MCF 10A (cell line): ENCODE data around the gene MCL1. TPM values are rescaled to one million over a fixed set of nuclear protein-coding genes. Genes with fewer than 3 reads are reported as not detected.
A peak's percentile ranks its signal among the peaks of the same experiment; 100 is the strongest.

ENCODE experiments used
- BruUV-seq: library from RNA; stranded (reverse); fragments of 400-500 nt; replicated peaks from 2 replicates; lab custom pipeline; 2021; lab: Mats Ljungman, UMichigan
- CTCF ChIA-PET: fragments of 300-600 bp; sonication (Branson Sonifier 250); formaldehyde crosslinking; extraction: SDS; loops from one replicate; lab custom pipeline; 2021; ENCODE audit warnings: antibody characterized with exemption, inconsistent platforms; lab: Yijun Ruan, JAX
- POLR2A ChIA-PET: fragments of 300-600, 350-650 bp; sonication (Branson Sonifier 250); formaldehyde crosslinking; extraction: SDS; loops from one replicate; lab custom pipeline; 2020; ENCODE audit warnings: antibody characterized with exemption, inconsistent platforms; lab: Yijun Ruan, JAX
- DNase-seq: peaks from one replicate; pipeline ENCODE4 v3.0.0-alpha.2; 2018; ENCODE audit not compliant: unreplicated experiment
- H3K27ac Mint-ChIP-seq: one replicate; pipeline ENCODE4 v1.8.0; 2022; ENCODE audit warnings: mild to moderate bottlenecking, low read depth, mixed read lengths; ENCODE audit not compliant: unreplicated experiment
- H3K27me3 Mint-ChIP-seq: one replicate; pipeline ENCODE4 v1.8.0; 2022; ENCODE audit warnings: mixed read lengths; ENCODE audit not compliant: insufficient read depth, unreplicated experiment
- H3K36me3 Mint-ChIP-seq: one replicate; pipeline ENCODE4 v1.8.0; 2022; ENCODE audit warnings: mild to moderate bottlenecking, moderate library complexity, mixed read lengths; ENCODE audit not compliant: insufficient read depth, unreplicated experiment
- H3K4me1 Mint-ChIP-seq: one replicate; pipeline ENCODE4 v1.8.0; 2022; ENCODE audit warnings: mixed read lengths; ENCODE audit not compliant: insufficient read depth, unreplicated experiment
- H3K4me3 Mint-ChIP-seq: one replicate; pipeline ENCODE4 v1.8.0; 2022; ENCODE audit warnings: mild to moderate bottlenecking, moderate library complexity, mixed read lengths; ENCODE audit not compliant: unreplicated experiment
- H3K9me3 Mint-ChIP-seq: one replicate; pipeline ENCODE4 v1.8.0; 2022; ENCODE audit warnings: mixed read lengths; ENCODE audit not compliant: unreplicated experiment
- intact Hi-C: fragments of 100-400 bp; cut with micrococcal nuclease; formaldehyde crosslinking; loops from 2 replicates; pipeline ENCODE4 v1.14.1; 2022
- total RNA-seq: library from RNA; stranded (reverse); gene quantifications from 2 replicates; pipeline ENCODE4 v1.2.3, GENCODE V29; 2022
- TF ChIP-seq, protein P1 (sequence below): fragments of 200-600 bp; IDR thresholded peaks from one replicate; pipeline ENCODE4 v1.8.0; 2022; ENCODE audit warnings: antibody characterized with exemption, mild to moderate bottlenecking; ENCODE audit not compliant: unreplicated experiment

The MCL1 gene
- total RNA-seq, 1 experiment from 2014 or later, result 624 TPM

- ChIA-PET POLR2A (interaction anchor here (1.0 to 27.7 kb wide), 5 partner anchors 18 to 109 kb away, joined by 4 to 1801 read pairs (median 5); partner anchors contain the start of genes ENSA, FALEC, MCL1 and TARS2), CTCF (interaction anchor here (0.6 to 5.9 kb wide), 4 partner anchors 8 to 370 kb away, joined by 3 to 77 read pairs (median 4); no protein-coding TSS in a partner anchor)
These were observed 26.5 kb downstream of the MCL1 start for GRCh38 chr1:150552911-150553289.

DNA sequence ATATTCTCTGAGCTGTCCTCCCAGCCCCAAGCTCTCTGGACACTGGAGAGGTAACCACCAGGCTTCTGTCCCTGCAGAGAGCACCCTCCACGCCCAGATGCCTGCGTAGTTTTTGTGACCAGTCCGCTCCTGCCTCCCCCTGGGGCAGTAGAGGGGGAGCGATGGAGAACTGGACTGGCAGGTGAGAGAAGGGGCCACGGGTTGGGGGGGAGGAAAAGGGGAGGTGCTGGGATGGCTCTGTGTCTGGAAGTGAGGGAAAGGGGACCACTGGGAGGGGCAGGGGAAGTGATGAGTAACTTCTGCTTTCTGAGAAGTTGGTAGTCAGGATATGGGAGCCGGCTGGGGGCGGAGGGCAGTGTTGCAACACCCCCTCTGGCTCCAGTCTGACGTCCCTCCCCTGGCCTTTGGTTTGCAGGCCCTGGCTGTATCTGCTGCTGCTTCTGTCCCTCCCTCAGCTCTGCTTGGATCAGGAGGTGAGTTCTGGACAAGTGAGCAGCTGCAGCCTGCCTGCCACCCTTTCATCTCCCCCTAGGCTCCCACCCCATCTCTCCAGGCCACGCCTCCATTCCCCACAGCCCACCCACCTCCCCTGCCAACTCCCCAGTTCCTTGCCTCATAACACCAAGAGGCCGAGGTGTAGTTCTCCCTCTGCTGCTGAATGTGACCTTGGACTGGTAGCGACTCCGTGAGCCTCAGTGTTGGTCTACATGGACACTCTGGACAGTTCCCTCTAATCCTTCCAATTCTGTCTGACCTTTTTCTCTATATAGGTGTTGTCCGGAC lies 27.1 kb downstream of the MCL1 start:
- Mint-ChIP-seq H3K27me3 (no peaks in the 10 kb centered on the region), H3K27ac (peak overlapping the region; percentile 81), H3K4me3 (peak overlapping the region; percentile 41), H3K9me3 (no peaks in the 10 kb centered on the region), H3K36me3 (peaks cover 64% of the 10 kb centered on the region), H3K4me1 (peaks cover 33% of the 10 kb centered on the region)
- POLR2A ChIA-PET, result interaction anchor here (0.6 to 27.7 kb wide), 10 partner anchors 15 to 433 kb away, joined by 3 to 1801 read pairs (median 4); partner anchors contain the start of genes ENSA, FALEC, MCL1 and RPRD2
- TF ChIP-seq, protein P1, sequence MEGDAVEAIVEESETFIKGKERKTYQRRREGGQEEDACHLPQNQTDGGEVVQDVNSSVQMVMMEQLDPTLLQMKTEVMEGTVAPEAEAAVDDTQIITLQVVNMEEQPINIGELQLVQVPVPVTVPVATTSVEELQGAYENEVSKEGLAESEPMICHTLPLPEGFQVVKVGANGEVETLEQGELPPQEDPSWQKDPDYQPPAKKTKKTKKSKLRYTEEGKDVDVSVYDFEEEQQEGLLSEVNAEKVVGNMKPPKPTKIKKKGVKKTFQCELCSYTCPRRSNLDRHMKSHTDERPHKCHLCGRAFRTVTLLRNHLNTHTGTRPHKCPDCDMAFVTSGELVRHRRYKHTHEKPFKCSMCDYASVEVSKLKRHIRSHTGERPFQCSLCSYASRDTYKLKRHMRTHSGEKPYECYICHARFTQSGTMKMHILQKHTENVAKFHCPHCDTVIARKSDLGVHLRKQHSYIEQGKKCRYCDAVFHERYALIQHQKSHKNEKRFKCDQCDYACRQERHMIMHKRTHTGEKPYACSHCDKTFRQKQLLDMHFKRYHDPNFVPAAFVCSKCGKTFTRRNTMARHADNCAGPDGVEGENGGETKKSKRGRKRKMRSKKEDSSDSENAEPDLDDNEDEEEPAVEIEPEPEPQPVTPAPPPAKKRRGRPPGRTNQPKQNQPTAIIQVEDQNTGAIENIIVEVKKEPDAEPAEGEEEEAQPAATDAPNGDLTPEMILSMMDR, result no peak
- CTCF ChIA-PET, result interaction anchor here (0.5 to 5.9 kb wide), 5 partner anchors 8 to 370 kb away, joined by 3 to 77 read pairs (median 4); no protein-coding TSS in a partner anchor
- no TSS peak for BruUV-seq
- peak; percentile 97 for DNase-seq
- intact Hi-C loops, result loop anchor here (5.0 kb wide), 1 partner anchor 430 kb away; the partner anchor contains the start of gene ANXA9

More at GRCh38 chr1:150552911-150553289, 26.5 kb downstream of the MCL1 start:
- intact Hi-C loops, result loop anchor here (5.0 kb wide), 1 partner anchor 429 kb away; the partner anchor contains the start of gene ANXA9
- TF ChIP-seq, protein P1, result no peak
- no peaks in the 10 kb centered on the region for H3K9me3 Mint-ChIP-seq
- no peaks in the 10 kb centered on the region for H3K27me3 Mint-ChIP-seq
- peaks cover 33% of the 10 kb centered on the region for H3K4me1 Mint-ChIP-seq
- peak overlapping the region; percentile 81 for H3K27ac Mint-ChIP-seq
- peaks cover 62% of the 10 kb centered on the region for H3K36me3 Mint-ChIP-seq
- H3K4me3 Mint-ChIP-seq, result no peak overlapping the region
- BruUV-seq, result no TSS peak
- DNase-seq, result no peak

GRCh38 chr1:150551784-150552127 lies 27.7 kb downstream of the MCL1 start:
- Mint-ChIP-seq H3K27ac (peak overlapping the region; percentile 81), H3K36me3 (peaks cover 67% of the 10 kb centered on the region), H3K27me3 (no peaks in the 10 kb centered on the region), H3K4me1 (peaks cover 33% of the 10 kb centered on the region), H3K9me3 (no peaks in the 10 kb centered on the region), H3K4me3 (peak overlapping the region; percentile 41)
- intact Hi-C loops, result loop anchor here (5.0 kb wide), 1 partner anchor 431 kb away; the partner anchor contains the start of gene ANXA9
- TF ChIP-seq, protein P1, result no peak
- POLR2A ChIA-PET, result interaction anchor here (0.6 to 27.7 kb wide), 11 partner anchors 15 to 434 kb away, joined by 3 to 1801 read pairs (median 4); partner anchors contain the start of genes ENSA, FALEC, MCL1 and RPRD2
- no TSS peak for BruUV-seq
- DNase-seq, result no peak
- CTCF ChIA-PET, result interaction anchor here (0.5 to 5.9 kb wide), 7 partner anchors 9 to 371 kb away, joined by 3 to 77 read pairs (median 4); no protein-coding TSS in a partner anchor
